OCI-LY3 (cell line): ENCODE data around the gene NECAP2.
"Not testable (repeated sequence)": the region's sequence is repeated elsewhere in the genome, so short reads cannot be mapped to it uniquely, and the experiment has no call there.

ENCODE experiments used
- CTCF ChIP-seq: fragments of 200-600, 300-600 bp; sonication (generic); IDR thresholded peaks from 2 replicates; pipeline ENCODE4 v1.5.1; 2014; ENCODE audit warnings: antibody characterized with exemption, low read length, low read depth
- EZH2phosphoT487 ChIP-seq: fragments of 200-600 bp; shearing (Covaris generic); IDR thresholded peaks from 2 replicates; pipeline ENCODE4 v1.6.1; 2018; ENCODE audit warnings: antibody characterized with exemption, mixed run types, low read depth

GRCh38 chr1:16486316-16486715 lies 45.8 kb downstream of the NECAP2 start:
- not testable (repeated sequence) for TF ChIP-seq CTCF, EZH2phosphoT487
